ENCODE data around the gene VSIR. TPM values are rescaled to one million over a fixed set of nuclear protein-coding genes. Genes with fewer than 3 reads are reported as not detected.

Gene VSIR
- total RNA-seq: 2.8 and 17.6 TPM in 2 replicates

DNA sequence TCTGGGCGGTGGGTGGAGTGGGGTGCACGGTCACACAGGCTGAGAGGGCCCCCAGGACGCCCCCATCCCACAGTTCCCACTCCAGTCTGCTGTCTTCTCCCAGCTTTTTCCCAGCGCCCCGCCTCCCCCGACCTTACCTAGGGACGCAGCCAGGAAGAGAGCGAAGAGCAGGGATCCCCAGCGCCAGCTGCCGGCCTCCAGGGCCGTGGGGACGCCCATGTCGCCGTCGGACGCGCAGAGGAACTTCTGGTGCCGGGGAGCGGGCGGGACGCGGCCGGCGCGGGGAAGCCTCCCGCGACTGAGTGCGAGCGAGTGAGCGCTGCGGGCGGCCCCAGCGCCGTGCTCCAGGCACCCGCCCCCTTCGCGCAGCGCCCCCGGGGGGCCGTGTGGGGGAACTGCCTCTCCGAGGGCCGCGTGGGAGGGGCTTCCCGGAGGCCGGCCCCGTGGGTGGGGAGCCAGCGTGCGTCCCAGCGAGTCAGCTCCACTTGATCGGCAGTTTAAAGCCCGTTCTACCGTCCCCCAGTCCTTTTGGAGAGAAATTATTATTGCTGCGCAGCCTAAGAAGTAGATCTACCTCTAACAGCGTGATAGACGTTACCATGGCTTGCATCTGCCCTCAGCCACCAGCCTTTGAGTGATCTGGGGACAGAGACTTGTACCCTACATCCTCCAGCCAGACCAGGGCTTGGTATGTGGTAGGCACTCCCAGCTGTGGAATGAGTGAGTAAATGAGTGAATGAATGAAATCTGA, at the start of gene VSIR:
Gene VSIR, minus strand, starts transcription at position 300 of the 751 bp plus-strand sequence. Its CDS starts 81 bp downstream, at position 219.

GRCh38 chr10:71719464-71720201, 53.7 kb downstream of the VSIR start, which contains the start of gene C10orf105:
C10orf105 (minus strand) TSS chr10:71719778; CDS start chr10:71716337, 3,441 bp downstream.

Other genes with a start within 250 kb of the VSIR start
- not detected in 2 replicates for gene C10orf105, start 53.7 kb downstream of the VSIR start, total RNA-seq
- 475 and 1,582 TPM in 2 replicates for gene PSAP, start 77.7 kb upstream of the VSIR start, total RNA-seq
- gene CHST3, start 190.9 kb upstream of the VSIR start, total RNA-seq: 31.9 and 45.5 TPM in 2 replicates

Data from mesangial cell (primary cell).